Measurements from ENCODE around the gene GALNT1. TPM values are rescaled to one million over a fixed set of nuclear protein-coding genes. Genes with fewer than 3 reads are reported as not detected.

The GALNT1 gene
- total RNA-seq, 1 donor from 2014 or later, result 77.4 TPM

DNA sequence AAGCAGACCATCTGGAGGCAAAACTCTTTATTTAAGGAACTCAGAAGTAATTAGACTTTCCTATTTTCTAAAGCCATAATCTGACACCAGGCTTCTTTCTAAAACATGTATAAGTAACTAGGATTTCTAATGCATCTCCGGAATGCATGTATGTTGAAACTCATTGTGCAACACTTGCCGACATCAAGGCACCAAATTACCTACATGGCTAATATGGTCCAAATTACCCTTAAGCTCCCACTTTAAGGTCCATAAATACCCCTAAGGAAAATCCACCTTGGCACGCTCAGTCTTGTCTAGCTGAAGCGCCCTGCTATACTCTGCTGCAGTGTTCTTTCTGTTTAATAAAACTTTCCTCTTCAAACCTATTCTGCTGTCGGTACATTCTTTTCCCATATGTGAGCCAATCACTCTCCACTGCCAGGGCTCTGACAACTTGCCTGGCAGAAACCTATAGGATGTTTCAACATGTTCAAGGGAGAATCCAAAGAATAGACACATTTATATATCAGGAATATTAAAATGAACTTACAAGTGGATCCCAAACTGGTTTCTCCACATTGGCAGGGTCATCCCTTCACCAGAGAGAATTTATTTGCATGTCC lies 171.9 kb downstream of the GALNT1 start:
- TF ChIP-seq, protein P1, sequence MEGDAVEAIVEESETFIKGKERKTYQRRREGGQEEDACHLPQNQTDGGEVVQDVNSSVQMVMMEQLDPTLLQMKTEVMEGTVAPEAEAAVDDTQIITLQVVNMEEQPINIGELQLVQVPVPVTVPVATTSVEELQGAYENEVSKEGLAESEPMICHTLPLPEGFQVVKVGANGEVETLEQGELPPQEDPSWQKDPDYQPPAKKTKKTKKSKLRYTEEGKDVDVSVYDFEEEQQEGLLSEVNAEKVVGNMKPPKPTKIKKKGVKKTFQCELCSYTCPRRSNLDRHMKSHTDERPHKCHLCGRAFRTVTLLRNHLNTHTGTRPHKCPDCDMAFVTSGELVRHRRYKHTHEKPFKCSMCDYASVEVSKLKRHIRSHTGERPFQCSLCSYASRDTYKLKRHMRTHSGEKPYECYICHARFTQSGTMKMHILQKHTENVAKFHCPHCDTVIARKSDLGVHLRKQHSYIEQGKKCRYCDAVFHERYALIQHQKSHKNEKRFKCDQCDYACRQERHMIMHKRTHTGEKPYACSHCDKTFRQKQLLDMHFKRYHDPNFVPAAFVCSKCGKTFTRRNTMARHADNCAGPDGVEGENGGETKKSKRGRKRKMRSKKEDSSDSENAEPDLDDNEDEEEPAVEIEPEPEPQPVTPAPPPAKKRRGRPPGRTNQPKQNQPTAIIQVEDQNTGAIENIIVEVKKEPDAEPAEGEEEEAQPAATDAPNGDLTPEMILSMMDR (IDR thresholded peaks at IDR 0.05; ENCODE audit: insufficient read depth, low read length, severe bottlenecking), result no peak
- no peaks in the 10 kb centered on the region for H3K27me3 ChIP-seq (ENCODE audit: control insufficient read depth, insufficient read depth, low read length)
- DNase-seq (ENCODE audit: low read depth), result peak; percentile 59
- H3K36me3 ChIP-seq (ENCODE audit: control insufficient read depth, insufficient read depth, low read length), result no peaks in the 10 kb centered on the region
- no peak overlapping the region for H3K4me3 ChIP-seq (ENCODE audit: low read depth, low read length)
- no peak for FAIRE-seq

DNA sequence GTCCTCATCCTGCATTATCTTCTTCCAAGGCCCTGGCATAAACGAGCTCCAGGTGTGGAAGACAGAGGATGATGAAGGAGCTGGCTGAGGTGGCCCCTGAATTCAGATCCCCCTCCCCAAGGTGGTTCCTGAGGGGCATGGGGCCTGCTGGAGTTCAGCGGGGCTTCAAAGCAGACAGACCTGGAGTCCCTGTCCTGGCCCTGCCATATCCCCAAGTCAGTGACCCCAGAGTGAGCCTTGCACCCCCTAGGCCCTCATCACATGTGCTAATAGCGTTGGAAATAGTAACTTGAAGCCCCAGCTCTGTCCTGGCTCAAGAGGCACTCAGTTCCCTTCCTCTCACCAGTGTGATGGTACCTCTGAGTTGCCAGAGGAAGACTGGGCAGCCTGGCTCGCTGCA lies 172.9 kb downstream of the GALNT1 start:
- no peak for DNase-seq (ENCODE audit: low read depth)
- Histone ChIP-seq H3K36me3 (ENCODE audit: control insufficient read depth, insufficient read depth, low read length) (no peaks in the 10 kb centered on the region), H3K27me3 (ENCODE audit: control insufficient read depth, insufficient read depth, low read length) (no peaks in the 10 kb centered on the region), H3K4me3 (ENCODE audit: low read depth, low read length) (no peak overlapping the region)
- FAIRE-seq, result no peak
- TF ChIP-seq, protein P1 (IDR thresholded peaks at IDR 0.05; ENCODE audit: insufficient read depth, low read length, severe bottlenecking), result no peak

DNA sequence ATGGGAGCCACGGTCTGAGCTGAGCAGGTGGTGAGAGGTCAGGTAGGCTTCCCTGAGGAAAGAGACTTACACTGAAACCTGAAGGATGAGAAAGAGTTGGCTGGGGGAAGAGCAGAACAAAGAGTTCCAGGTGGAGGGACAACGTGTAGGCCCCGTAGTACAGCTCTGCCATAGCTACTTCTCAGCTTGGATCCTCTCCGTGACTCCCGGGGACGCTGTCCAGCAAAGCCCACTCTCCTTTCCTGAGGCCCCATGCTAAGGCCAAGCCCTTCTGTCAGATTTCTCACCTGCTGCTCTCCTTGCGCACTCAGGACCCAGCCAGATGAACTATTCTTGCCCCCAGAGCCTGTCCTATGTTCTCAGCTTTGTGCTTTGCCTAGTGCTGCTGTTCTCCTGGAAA lies 173.8 kb downstream of the GALNT1 start:
- FAIRE-seq, result no peak
- no peaks in the 10 kb centered on the region for H3K27me3 ChIP-seq (ENCODE audit: control insufficient read depth, insufficient read depth, low read length)
- DNase-seq (ENCODE audit: low read depth), result no peak
- TF ChIP-seq, protein P1 (IDR thresholded peaks at IDR 0.05; ENCODE audit: insufficient read depth, low read length, severe bottlenecking), result no peak
- H3K4me3 ChIP-seq (ENCODE audit: low read depth, low read length), result no peak overlapping the region
- no peaks in the 10 kb centered on the region for H3K36me3 ChIP-seq (ENCODE audit: control insufficient read depth, insufficient read depth, low read length)

DNA sequence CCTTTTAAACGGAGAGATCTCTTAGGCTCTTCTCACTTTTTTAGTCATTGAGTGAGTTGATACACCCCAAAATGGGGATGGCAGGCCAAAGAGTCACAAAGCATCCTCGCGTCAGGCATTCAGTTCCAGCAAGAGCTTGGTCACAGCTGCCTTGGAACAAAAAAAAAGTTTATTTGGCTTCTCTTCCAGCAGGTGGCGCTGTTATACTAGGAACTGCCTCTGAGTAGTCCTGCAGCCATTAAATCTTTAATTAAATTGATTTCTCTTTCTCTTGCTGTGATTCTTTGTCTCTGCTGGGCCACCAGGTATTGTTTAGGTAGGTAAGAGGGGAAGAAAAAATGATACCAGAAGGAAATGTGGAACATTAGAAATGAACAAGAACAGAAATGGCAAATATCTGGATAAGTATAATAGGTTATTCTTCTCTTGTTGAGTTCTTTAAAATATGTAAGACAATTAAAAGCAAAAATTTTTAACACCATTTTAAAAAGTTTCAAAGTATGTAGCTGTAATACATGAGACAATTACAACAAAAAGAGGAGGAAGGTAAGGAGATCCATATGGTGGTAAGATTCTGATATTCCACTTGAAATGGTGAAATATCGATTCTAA lies 175.1 kb downstream of the GALNT1 start:
- TF ChIP-seq, protein P1 (IDR thresholded peaks at IDR 0.05; ENCODE audit: insufficient read depth, low read length, severe bottlenecking), result peak; percentile 70
- FAIRE-seq (no peak), DNase-seq (ENCODE audit: low read depth) (peak; percentile 55)
- Histone ChIP-seq H3K4me3 (ENCODE audit: low read depth, low read length) (no peak overlapping the region), H3K27me3 (ENCODE audit: control insufficient read depth, insufficient read depth, low read length) (no peaks in the 10 kb centered on the region), H3K36me3 (ENCODE audit: control insufficient read depth, insufficient read depth, low read length) (no peaks in the 10 kb centered on the region)

Other genes with a start within 250 kb of the GALNT1 start
- 28.5 and 32.9 TPM in 2 replicates for gene ZNF24, start 237.3 kb upstream of the GALNT1 start, total RNA-seq
- 0.79 and 2.6 TPM in 2 replicates for gene ZNF396, start 204.4 kb upstream of the GALNT1 start, total RNA-seq
- 5.3 and 9.5 TPM in 2 replicates for gene INO80C, start 83.8 kb upstream of the GALNT1 start, total RNA-seq